Suppressor macrophage (primary cell): ENCODE results near the gene COL11A2.

Source experiments
- DNase-seq, 4 experiments: peaks; one replicate each; pipeline ENCODE4 v3.0.0-alpha.2; 2020 to 2022

The COL11A2 gene

DNA sequence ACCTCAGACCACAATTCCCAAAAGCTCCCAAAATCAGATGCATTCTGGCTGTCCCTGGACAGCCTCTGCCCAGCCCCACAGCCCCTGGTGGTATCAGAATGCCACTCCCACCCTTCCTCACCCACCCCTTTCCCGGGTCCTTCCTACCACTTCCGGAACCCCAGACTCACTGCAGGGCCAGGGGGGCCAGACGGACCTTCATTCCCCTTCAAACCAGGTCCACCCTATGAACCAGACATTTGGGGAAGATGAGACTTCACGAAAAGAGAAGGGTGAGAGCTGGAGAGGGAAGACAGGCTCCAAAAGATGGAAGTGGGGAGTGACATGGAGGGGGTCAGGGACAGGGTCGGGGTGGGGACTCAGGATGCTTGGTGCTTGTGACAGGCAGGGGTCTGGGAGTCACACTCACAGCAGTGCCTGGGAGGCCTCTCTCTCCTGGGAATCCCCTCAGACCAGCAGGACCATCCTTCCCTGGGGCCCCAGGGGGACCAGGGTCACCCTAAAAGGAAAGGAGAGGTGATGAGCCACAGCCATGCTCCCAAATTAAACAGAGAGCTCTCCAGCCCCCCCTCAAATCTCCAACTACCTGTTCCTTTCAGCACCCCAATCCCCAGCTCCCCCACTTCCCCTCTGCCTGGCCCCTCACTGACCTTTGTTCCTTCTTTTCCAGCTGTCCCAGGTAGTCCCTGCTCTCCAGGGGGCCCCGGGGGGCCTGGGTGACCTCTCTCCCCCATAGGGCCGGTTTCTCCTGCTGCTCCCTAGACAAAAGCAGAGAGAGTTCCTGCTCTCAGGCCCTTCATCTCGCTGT, 20.2 kb downstream of the COL11A2 start:
- no peak for DNase-seq

DNA sequence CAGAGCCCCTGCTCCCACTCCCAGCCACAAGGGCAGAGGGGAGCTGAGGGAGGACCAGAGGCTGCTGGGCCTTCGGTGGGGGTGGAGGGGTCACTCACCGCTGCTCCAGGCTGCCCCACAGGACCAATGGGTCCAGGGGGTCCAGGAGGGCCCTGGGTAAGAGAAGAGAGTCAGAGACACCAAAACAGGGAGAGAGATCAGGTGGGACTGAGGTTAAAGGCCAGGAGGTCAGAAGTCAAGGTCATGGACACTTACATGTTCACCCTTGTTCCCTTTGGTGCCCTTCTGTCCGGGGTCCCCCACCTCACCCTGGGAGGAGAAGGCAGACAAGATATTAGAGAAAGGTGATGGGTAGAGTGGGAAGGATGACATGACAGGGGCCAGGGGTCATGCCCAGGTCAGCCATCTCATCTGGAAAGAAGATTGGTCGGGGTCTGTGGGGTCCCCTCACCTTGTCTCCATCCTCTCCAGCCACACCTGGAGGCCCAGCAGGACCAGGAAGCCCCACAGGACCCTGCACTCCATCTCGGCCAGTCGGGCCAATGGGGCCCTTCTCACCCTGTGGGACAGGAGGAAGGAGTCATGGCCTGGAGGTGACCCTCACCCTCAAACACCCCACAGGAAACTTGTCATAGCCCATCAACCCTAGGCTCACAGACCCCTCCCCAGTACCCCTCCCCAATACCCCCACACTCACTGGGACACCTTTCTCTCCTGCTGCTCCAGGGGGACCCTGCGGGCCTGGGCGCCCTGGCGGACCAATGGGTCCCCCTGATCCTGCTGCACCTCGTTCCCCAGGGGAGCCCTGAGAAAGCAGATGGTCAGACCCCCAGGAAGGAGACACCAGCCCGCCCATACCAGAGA, 21.0 kb downstream of the COL11A2 start:
- DNase-seq = no peak

DNA sequence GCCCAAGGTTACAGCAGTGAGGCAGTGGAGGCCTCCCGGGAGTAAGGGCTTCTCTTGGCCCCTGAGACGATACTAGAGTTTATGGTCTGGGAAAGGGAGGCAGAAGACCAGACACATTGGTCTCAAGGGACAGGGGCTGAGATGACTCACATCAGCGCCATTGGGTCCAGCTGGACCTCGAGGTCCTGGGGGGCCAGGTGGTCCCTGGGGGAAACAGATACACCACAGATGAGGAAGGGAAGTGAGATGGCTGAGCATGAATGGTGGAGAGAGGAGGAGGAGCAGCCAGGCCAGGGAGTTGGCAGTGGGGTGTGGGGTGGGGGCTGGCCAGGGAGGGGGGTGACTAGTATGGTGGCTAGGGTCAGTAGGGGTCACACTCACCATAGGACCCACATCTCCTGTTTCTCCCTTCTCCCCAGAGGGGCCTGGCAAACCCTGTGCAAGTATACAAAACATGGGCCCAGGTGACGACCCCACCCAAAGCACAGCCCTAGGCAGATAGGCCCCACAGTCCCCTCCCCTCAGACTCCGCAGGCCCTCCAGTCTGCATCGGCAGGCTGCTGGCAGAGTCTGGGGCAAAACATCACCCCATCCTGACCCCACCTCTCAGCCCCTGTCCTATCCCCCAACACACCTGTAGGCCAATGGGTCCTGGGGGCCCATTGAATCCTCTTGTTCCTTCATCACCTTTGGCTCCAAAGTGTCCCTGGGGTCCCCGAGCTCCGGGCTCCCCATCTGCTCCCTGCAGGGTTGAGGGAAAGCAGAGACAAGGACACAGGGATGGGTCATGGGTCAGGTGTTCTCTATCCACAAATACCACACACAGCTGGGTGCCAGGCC, 21.9 kb downstream of the COL11A2 start:
- no peak for DNase-seq

DNA sequence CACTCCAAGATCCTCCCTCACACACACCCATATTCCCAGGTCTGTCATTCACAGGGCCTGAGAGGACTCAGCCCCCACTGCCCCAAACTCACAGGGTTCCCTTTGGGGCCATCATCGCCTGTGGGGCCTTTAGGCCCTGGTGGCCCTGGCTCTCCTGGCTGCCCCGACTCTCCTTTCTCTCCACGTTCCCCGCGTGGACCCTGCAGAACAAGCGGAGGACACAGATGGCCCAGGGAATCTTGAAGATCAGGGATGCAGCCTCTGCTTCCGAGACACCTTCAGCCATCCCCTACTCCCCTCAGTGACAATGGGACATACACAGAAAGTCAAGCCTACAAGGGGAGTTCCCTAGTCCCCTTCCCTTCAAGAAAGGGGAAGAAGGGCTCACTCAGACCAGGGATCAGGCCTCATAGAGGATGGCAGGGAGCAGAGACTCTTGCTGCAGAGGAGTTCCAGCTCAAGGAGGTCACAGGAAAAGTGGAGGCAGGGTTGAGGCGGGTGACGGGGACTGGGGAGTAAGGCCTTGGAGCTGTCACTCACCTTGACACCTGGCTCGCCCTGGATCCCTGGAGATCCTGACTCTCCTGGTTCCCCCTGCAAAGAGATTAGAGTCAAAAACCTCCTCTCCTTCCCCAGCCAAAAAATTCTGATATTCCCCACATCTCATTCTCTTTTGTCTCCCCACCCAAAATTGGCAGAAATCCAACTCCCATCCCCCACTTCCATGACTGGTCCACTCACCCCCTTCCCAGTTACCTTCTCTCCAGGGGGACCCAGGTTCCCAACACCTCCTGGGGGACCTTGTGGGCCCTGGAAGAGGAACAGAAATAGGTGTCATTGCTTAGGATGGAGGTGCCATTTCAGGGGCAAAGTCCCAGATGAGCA, 22.7 kb downstream of the COL11A2 start:
- peak; percentile 12 to 53 (median 42) for DNase-seq

DNA sequence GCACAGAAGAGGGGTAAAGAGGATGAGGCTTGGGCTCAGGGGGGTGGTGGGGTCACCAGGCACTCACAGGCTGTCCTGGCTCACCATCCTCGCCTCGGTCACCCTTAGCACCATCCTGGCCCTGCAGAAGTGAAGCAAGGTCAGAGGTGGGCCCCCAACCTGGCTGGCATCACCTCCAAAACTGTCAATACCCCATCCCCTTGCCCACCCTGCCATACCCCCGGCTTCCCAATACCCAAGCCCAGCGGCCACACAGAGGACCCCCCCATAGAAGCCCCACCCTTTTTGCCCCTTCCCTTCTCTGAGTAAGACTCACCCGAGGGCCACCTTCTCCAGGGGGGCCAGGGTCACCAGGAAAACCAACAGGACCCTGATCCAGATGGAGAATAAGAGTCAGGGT, 23.6 kb downstream of the COL11A2 start:
- DNase-seq = no peak

DNA sequence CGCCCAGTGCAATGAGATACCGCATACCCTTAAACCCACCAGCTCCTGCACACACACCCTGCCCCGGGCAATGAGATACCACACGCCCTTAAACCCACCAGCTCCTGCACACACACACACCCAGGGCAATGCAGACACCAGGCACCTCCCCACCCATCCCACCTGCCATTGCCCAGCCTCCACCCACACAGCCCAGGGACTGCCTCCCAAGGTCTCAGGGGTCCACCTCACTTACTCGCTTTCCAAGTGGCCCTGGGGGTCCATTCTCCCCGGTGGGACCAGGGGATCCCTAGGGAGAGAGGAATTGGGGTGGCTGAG, 24.0 kb downstream of the COL11A2 start:
- no peak for DNase-seq

DNA sequence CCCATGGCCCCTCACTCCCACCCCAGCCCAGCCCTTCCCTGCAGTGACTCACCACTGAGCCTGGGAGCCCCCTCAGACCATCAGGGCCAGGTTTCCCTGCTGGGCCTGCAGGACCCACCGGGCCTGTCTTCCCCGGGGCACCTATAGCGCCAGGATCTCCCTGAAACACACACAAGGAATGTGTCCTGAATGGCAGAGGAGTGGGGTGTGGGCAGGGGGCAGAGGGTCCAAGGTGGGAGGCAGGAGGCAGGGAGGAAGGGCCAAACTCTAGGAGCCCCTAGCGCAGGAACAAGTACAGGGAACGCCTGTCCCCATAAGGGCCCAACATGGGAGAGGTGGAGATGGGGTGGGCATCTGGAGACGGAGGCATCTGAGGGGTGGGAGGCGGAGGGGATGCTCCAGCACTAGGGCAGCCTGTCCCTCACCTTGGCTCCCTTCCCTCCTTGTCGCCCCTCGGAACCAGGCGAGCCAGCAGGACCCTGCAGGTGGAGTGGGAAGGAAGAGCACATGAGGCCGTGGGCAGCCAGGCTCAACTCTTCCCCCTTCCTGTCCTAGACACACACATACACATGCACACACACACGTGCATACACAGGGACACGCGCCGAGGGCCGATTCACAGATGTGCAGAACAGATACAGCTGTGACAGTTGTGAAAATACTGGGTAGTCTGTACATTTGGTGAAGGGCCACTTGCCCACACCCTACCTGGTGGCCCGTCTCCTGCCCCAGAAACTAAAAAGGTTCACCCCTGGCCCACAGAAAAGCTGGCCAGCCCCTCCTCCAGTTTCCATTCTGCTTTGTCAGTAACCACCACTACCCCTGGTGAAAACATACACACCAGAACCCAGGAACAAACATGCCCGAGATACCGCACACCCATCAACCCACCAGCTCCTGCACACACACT, 24.6 kb downstream of the COL11A2 start:
- DNase-seq = no peak

DNA sequence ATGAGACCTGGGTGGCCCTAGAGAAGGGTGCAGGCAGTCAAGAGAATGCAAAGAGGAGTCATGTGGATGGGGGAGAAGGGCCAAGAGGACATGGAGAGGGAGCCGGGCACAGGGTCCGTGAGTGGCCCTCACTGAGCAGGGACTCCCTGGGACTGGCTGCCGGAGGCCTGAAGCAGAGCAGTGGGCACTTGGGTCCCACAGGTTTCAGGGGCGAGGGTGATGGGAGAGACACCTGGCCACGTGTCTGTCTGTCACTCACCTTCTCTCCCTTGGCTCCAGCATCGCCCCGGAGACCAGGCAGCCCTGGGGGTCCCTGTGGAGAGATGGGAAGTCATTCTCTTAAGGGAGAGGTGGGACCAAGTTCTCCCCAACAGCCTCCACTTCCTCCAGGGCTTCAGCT, 25.5 kb downstream of the COL11A2 start:
- DNase-seq = no peak

DNA sequence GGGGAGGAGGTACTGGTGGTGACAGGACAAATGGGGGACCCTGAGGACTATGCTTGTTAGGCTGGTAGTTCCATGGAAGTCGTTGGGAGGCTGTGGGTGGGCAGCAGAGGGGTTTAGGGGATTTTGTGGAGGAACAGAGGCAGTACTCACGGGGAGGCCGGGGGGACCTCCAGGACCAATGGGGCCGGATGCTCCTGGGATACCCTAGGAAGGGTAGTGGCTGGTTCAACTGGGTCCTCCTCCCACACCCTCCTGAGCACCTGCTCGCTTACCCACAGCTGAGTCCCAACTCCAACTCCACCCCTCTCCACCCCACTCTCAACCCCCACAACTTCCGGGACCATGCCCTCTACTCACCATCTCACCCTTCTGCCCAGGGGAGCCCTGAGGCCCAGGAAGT, 25.9 kb downstream of the COL11A2 start:
- DNase-seq = no peak

DNA sequence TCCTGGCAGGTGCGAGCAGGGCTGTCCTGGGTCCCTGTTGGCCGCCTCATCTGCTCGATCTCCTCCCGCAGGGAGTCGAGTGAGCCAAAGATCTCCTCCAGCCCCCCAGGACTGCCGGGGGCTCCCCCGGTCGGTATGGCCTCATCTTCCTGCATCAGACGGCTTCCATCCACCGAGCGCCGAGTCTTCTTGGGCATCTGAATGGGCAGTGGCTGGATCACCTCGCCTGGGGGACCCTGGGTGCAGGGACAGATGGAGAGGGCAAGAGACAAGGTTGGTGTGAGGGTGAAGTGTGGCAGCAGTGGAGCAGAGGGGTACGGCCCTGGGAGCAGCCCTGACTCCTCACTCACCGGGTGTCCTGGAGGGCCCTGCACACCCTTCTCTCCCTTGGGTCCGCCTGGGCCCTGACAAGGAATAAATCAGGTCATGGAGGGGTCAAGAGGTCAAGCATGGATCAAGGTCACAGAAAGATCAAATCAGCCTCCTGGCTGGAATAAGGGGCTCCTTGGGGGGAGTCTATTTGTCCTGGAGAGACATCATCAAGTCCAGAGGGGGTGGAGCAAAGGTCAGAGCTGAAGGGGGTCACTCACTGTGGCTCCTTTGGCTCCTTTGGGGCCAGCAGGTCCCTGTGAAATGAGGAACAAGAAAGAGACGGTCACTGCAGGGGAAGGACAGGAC, 26.5 kb downstream of the COL11A2 start:
- no peak for DNase-seq

DNA sequence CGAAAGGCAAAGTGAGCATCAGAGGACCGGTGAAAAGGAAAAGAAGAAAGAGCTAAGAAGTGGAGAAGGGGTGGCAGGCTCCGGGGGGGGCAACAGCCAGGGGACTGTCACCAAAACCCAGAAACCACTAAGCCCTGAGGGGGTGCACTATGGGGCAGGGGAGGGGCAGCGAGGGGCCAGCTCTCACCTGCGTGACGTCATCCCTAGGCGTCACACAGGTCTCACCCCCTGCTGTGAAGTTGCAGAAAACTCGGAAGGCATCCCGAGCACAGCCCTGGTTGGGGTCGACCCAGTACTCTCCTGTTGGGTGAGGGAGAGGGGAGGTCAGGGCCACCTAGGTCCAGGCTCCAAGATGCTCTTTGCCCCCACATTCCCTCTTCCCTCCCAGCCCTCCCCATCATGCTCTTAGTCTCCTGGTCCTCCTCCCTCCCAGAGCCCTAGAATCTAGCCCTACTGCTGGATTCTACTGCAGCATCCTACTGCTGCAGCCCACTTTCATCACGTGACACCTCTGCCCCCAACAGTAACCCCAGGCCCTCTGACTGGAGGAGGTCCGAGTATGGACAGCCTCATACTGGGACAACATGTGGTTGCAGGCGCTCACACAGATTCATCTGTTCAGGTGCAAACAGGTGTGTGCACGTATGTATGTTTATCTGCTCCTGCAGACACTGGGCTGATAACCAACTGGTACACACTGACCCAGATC, 27.4 kb downstream of the COL11A2 start:
- no peak for DNase-seq

DNA sequence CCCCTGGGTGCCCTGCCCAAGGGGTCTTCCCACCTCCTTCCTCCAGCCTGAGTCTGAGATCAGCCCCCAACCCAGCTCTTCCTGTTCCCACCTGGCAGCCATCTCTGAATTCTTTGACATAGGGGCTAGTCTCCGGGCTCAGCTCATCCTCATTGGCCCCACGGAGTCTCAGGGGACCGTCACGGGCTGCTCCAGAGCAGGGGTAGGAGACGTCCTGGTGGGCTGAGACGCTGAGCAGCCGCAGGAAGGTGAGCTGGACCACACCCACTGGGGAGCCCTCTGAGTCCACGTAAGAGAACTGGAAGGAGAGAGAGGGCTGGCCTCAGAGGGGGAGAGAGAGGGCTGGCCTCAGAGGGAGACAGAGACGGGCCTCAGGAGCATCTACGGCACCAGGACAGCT, 28.1 kb downstream of the COL11A2 start:
- DNase-seq = no peak

DNA sequence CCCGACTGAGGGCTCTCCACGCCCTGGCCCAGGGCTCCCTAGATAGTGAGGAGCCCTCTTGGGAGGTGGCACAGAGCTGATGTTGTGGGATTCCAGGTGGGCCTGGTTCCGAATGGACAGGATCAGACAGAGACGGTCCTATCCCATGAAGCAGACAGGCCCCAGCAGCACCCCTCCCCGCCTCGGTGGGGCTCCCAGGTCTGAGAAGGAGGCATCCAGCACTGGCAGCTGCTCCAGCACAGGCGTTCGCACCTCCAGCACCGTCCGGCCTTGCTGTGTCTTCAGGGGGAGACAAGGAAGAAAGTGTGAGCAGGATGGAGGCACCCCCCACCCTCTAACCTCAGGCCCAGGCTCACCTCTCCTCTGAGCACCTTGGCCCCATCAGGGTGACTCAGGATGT, 28.7 kb downstream of the COL11A2 start:
- DNase-seq = no peak

DNA sequence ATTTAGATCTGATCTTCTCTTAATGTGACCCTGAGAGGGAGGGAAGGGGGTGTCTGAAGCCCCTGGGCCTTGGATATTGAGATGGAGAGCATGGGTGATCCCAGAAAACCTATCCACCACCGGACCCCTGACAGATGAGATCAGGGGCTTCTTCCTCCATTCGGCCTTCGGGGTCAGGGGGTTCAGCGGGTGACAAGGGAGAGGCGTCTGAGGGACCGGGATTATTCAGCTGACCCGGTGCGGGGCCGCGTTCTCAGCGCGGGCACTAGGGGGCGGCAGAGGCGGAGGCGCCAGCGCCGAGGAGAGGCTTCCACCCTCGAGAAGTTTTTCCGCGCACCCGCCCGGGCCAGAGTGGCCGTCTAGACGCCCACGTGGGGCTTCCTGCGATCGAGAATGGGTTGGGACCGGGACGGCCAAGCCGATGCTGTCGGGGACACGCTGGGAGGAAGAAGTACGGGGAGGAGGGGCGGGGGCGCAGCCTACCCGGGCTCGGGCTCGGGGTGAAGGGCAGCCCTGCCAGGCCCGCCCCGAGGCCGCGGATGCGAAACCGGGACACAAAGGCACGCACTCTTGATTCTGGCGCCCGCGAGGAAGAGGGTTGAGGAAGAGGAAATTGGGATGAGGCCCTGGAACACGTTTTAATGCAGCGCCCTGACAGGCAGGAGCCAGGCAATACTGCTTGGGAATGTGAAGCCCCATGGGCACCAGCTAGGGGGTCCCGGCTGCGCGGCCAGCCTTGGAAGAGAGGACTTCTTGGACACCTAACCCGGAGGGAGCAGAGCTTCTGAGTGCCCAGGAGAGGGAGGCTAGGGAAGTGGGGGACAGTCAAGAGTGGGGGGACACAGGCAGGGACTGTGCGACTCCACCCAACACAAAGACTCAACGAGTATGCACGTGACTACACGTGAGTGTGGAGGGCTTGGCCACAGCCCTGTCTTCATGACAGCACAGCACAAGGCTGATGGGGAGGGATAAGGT, 30.6 kb downstream of the COL11A2 start:
- peak; percentile 85 to 94 (median 90) for DNase-seq

DNA sequence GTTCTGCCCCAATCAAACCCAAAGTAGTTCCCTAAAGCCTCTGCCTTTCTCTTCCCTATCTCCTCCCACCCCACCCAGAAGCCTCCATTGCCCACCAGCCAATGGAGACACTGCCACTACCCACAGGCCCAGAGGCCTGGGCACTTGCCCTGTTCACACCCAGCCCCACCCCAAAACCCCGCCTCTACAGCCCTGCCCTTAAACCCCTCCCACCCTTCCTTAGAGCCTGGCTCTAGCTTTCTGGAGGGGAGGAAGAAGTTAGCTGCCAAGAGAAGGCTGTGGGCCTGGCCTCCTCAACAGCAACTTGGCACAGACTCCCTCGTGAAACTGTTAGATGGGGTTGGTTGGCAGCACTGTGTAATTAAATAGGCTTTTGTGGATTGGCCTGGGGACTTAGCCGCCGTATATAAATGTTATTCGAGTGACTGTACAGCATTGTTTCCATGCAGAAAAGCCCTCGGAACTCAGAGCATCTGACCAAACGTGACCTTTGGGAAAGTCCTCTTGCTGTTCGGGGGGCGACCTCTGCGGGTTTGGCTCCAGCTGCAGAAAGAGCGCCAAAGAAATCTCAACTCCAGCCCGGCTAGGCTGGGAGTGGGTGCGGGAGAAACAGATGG, 31.4 kb downstream of the COL11A2 start:
- peak; percentile 42 to 80 (median 72) for DNase-seq

DNA sequence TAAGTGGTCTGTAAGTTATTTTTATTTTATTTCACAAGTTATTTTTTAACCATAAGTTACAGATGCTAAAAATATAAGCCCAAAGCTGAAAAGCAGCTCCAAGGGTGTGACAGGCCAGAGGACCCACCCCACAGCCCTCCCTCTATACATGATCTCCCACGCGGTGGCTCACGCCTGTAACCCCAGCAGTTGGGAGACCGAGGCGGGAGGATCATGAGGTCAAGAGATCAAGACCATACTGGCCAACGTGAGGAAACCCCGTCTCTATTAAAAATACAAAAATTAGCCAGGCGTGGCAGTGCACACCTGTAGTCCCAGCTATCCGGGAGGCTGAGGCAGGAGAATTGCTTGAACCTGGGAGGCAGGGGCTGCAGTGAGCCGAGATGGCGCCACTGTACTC, 32.2 kb downstream of the COL11A2 start:
- DNase-seq = no peak

DNA sequence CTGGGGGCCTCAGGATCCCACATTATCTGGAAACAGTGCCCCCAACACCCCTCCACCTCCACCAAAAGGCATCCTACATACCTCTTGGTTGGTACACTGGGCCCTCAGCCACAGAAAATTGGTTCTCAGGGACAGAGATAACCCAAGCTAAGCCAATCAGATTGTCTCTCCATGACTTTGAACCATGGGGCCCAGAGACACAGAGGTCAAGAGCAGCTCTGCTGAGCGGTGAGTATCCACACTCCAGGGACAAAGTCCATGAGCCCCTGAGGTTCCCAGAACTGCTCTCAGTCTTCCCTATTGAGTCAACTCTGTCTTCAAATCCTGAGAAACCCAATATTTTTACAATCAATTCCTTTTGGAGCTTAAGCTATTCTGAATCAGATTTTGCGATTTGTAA, 35.3 kb downstream of the COL11A2 start:
- no peak for DNase-seq

DNA sequence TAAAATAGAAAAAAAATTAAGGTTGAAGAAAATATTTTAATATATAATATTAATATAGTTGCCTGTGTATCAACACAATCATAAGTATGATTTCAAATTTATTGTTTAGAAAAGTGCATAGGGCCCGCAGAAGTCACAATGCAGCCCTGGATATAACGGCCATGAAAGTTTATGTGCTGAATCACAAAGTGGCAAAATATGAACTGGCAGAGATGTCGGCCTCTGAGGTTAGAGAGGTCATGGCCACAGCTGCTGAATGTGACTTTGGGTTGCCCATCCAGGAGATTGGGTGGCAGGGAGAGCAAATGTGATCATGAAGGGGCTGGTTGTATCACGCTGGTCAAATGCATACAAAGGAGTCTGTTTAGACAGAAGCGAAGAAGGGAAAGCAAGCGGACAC, 35.7 kb downstream of the COL11A2 start:
- DNase-seq = no peak
